ENCODE results near the gene SNAP25.

SNAP25 gene

GRCh38 chr20:10179574-10180298 is 38.9 kb upstream of the SNAP25 start:
- POLR2A ChIA-PET = no interaction called here
- no peak for TF ChIP-seq ZBTB20 (tag by site-specific recombination; IDR thresholded peaks at IDR 0.05)
- Histone ChIP-seq H3K4me3 (ENCODE audit: low read depth, low read length) (no peak overlapping the region), H3K9me3 (ENCODE audit: control insufficient read depth, insufficient read depth, low read depth, low read length) (no peaks in the 10 kb centered on the region), H3K36me3 (ENCODE audit: control insufficient read depth in 2 of 2, insufficient read depth in 1 of 2, low read length in 2 of 2) (no peaks in the 10 kb centered on the region), H3K27ac (ENCODE audit: extremely low read depth, low read depth, low read length) (no peak overlapping the region), H3K4me1 (ENCODE audit: control insufficient read depth, insufficient read depth, low read length) (no peaks in the 10 kb centered on the region)
- CTCF ChIA-PET = interaction anchor here (0.5 to 2.1 kb wide), 22 partner anchors 8 to 250 kb away, joined by 3 to 11 read pairs (median 4); no protein-coding TSS in a partner anchor

GRCh38 chr20:10180651-10181235 is 37.9 kb upstream of the SNAP25 start:
- Histone ChIP-seq H3K9me3 (ENCODE audit: control insufficient read depth, insufficient read depth, low read depth, low read length) (no peaks in the 10 kb centered on the region; the same call in 1 of the 2 replicates), H3K36me3 (ENCODE audit: control insufficient read depth in 2 of 2, insufficient read depth in 1 of 2, low read length in 2 of 2) (no peaks in the 10 kb centered on the region), H3K4me3 (ENCODE audit: low read depth, low read length) (no peak overlapping the region), H3K4me1 (ENCODE audit: control insufficient read depth, insufficient read depth, low read length) (no peaks in the 10 kb centered on the region), H3K27ac (ENCODE audit: extremely low read depth, low read depth, low read length) (no peak overlapping the region)
- CTCF ChIA-PET = interaction anchor here (0.5 to 1.7 kb wide), 5 partner anchors 9 to 153 kb away, joined by 3 to 7 read pairs (median 3); no protein-coding TSS in a partner anchor
- TF ChIP-seq, protein P1, sequence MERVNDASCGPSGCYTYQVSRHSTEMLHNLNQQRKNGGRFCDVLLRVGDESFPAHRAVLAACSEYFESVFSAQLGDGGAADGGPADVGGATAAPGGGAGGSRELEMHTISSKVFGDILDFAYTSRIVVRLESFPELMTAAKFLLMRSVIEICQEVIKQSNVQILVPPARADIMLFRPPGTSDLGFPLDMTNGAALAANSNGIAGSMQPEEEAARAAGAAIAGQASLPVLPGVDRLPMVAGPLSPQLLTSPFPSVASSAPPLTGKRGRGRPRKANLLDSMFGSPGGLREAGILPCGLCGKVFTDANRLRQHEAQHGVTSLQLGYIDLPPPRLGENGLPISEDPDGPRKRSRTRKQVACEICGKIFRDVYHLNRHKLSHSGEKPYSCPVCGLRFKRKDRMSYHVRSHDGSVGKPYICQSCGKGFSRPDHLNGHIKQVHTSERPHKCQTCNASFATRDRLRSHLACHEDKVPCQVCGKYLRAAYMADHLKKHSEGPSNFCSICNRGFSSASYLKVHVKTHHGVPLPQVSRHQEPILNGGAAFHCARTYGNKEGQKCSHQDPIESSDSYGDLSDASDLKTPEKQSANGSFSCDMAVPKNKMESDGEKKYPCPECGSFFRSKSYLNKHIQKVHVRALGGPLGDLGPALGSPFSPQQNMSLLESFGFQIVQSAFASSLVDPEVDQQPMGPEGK (tag by site-specific recombination; IDR thresholded peaks at IDR 0.05) = no peak
- no peak for TF ChIP-seq ZNF112 (tag by site-specific recombination; IDR thresholded peaks at IDR 0.05)
- POLR2A ChIA-PET = no interaction called here

DNA sequence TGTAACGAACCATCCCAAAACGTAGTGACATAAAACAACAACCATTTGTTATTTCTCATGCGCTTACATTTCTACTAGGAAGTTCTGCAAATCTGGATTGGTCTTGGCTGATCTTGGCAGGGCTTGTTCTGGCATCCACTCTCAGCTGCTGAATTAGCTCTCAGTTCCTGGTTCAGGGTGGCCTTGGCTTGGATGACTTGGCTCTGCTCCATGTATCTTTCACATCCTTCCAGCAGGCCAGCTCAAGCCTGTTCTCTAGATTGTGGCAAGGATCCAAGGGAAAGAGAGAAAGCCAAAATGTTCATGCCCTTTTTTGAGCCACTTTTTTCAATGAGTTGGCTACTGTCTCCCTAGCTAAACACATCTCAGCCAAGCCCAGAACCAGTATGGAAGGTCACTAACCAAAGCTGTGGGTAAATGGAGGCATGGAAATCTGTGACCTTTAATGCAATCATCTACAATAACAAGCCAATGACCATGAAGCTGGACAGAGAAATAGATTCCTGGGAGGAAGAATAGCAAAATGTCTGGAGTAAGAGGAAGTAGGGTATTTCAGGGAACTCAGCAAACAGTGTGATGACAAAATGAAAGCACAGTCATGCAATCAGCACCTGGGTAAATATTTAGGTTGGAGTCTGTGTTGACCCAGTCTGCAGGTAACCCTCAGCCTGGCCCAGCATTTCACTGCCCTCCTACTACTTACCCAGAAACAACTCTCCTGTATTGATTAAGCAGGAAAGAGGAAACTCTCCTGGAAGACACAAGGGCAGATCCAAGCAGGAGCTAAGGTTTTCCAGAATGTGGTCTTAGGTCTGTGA is 32.7 kb upstream of the SNAP25 start:
- Histone ChIP-seq H3K9me3 (ENCODE audit: control insufficient read depth, insufficient read depth, low read depth, low read length) (no peaks in the 10 kb centered on the region; the same call in 1 of the 2 replicates), H3K36me3 (ENCODE audit: control insufficient read depth in 2 of 2, insufficient read depth in 1 of 2, low read length in 2 of 2) (no peaks in the 10 kb centered on the region), H3K4me3 (ENCODE audit: low read depth, low read length) (no peak overlapping the region), H3K27ac (ENCODE audit: extremely low read depth, low read depth, low read length) (no peak overlapping the region), H3K4me1 (ENCODE audit: control insufficient read depth, insufficient read depth, low read length) (no peaks in the 10 kb centered on the region)
- CTCF ChIA-PET = interaction anchor here (1.0 kb wide), 1 partner anchor 29 kb away, joined by 3 read pairs; no protein-coding TSS in a partner anchor
- TF ChIP-seq GLI4 (tag by site-specific recombination; IDR thresholded peaks at IDR 0.05) (no peak), ZBTB48 (tag by site-specific recombination; IDR thresholded peaks at IDR 0.05) (no peak), SCRT2 (tag by site-specific recombination; IDR thresholded peaks at IDR 0.05) (no peak), ZNF76 (tag by site-specific recombination; IDR thresholded peaks at IDR 0.05; ENCODE audit: borderline replicate concordance, low read depth) (no peak), ZNF354C (tag by site-specific recombination; IDR thresholded peaks at IDR 0.05; ENCODE audit: borderline replicate concordance, low read depth) (no peak)
- POLR2A ChIA-PET = no interaction called here

- no peak overlapping the region for H3K27ac ChIP-seq (ENCODE audit: extremely low read depth, low read depth, low read length)
- CTCF ChIA-PET = interaction anchor here (1.8 kb wide), 1 partner anchor 11 kb away, joined by 11 read pairs; no protein-coding TSS in a partner anchor
- H3K4me1 ChIP-seq (ENCODE audit: control insufficient read depth, insufficient read depth, low read length) = no peaks in the 10 kb centered on the region
- no peaks in the 10 kb centered on the region for H3K9me3 ChIP-seq (ENCODE audit: control insufficient read depth, insufficient read depth, low read depth, low read length)
- no peaks in the 10 kb centered on the region for H3K36me3 ChIP-seq (ENCODE audit: control insufficient read depth in 2 of 2, insufficient read depth in 1 of 2, low read length in 2 of 2)
- H3K4me3 ChIP-seq (ENCODE audit: low read depth, low read length) = no peak overlapping the region
- POLR2A ChIA-PET = no interaction called here
- no peak for TF ChIP-seq ZNF777 (tag by site-specific recombination; IDR thresholded peaks at IDR 0.05; ENCODE audit: borderline replicate concordance)
- no peak for TF ChIP-seq TRIM28 (IDR thresholded peaks at IDR 0.05; ENCODE audit: borderline replicate concordance, low read length)
- TF ChIP-seq ZNF174 (tag by site-specific recombination; IDR thresholded peaks at IDR 0.05) = no peak
- TF ChIP-seq ZBTB48 (tag by site-specific recombination; IDR thresholded peaks at IDR 0.05) = no peak
- TF ChIP-seq ZNF398 (tag by site-specific recombination; IDR thresholded peaks at IDR 0.05) = no peak
- TF ChIP-seq WT1 (tag by site-specific recombination; IDR thresholded peaks at IDR 0.05) = no peak
- no peak for TF ChIP-seq ZNF302 (tag by site-specific recombination; IDR thresholded peaks at IDR 0.05; ENCODE audit: low read depth)
- TF ChIP-seq ZBTB44 (tag by site-specific recombination; IDR thresholded peaks at IDR 0.05) = no peak
- TF ChIP-seq ZNF843 (tag by site-specific recombination; IDR thresholded peaks at IDR 0.05) = no peak
Measured at GRCh38 chr20:10190456-10190855, 28.2 kb upstream of the SNAP25 start.
